HG03520 (cell line): ENCODE results near the gene GPC5.
"Not testable (repeated sequence)": the region's sequence is repeated elsewhere in the genome, so short reads cannot be mapped to it uniquely, and the experiment has no call there.

ENCODE experiments used
- ATAC-seq: cut with Tn5 transposase; IDR thresholded peaks from one replicate; pipeline ENCODE4 v1.9.1; 2021; ENCODE audit warnings: mild to moderate bottlenecking, moderate library complexity; ENCODE audit not compliant: unreplicated experiment

The GPC5 gene

DNA sequence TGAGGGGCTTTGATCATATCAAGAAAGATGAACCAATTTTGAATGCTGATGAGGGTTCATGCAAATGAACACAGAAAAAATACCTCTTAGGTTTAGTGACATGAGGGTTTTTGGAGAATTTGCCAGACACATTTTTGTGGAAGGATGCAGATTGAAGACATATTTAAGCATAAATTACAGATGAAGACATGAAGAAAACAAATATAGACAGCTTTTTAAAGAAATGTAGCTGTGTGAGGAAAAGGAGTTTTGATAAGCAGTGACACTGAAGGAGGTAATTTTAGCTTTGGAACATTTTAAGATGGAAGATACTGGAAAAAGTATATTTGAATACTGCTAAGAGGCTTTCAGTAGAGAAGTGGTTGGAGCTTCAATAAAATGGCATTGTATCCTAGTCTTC lies 1017.4 kb downstream of the GPC5 start:
- no peak for ATAC-seq

DNA sequence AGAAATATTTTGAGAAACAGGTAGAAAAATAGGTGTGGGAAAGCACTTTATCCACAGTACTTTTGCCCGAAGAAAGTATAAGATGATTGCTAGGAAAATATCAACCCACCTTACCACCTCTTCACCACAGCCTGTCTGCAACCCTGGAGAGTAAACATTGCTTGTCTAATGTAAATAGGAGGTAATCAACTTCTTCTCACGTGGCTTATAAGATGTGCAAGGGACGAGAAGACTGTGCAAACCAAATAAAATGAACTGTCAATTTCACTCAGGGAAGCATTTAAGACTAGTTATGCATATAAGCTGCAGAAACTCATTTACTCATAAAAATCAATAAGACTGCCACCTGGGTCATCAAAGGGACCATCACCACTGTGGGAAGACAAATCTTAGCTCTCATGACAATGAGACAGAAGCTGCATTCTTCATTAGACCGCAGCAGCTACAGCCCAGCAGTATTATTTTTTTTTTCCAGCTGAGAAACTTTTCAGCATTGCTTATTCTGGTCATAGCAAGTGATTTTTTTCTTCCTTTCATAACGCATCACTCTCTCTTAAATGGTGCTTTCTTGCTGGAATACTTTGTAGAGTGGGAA lies 1020.5 kb downstream of the GPC5 start:
- ATAC-seq, result no peak

DNA sequence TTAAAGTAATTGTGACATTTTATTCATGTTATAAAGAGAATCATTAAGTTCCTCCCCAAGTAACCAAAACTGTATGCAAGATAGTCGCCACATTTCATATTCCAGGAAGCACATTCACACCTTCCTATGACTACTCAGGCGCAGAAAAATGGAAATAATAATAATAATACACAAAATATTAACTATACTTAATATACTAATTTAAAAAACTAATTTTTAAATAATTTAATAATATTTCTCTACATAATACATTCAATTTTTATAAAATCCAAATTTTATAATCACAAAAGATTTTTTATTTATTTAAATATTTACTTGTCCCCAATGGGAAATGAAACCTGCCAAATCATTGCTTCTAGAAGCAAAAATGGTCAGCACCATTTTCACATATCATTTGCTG lies 1030.8 kb downstream of the GPC5 start:
- ATAC-seq, result no peak

DNA sequence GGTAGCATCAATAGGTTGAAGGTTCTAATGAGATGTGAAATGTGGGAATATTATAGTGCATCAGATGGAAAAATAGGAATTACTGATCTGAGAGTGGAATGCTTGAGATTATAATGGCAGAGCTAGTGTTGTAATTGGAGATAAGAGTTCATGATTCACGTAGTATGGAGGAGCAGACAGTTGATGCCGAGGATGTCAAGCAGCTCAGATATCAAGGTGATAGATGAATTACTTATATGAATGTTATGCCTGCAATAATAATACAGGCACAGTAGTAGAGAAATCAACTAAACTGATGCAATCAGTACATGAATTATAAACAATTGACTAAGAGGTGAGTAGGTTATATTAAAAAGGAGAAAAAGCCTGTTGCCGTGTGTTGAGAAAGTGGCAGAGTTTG lies 1035.0 kb downstream of the GPC5 start:
- no peak for ATAC-seq

- ATAC-seq, result no peak
Measured at GRCh38 chr13:92433963-92434362, 1035.5 kb downstream of the GPC5 start.

DNA sequence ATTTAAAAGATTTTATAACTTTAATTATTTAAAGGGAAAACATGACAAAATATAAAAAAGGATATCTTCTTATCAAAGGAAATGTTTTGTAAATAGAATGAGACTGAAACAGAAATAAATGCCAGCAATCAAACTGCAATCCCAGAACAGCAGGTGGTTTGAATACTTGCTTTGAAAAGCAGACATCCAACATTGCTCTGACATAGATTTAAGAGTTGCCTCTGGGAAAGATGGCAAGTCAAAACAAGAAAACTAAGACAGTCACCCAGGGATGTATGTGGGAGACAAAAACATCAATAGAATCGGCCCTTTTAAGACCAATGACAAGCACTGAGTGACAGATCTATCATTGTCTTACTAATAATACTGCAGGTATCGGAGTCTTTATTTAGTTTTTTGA lies 1038.5 kb downstream of the GPC5 start:
- ATAC-seq, result no peak

GRCh38 chr13:92444244-92444643 lies 1045.8 kb downstream of the GPC5 start:
- ATAC-seq, result no peak

GRCh38 chr13:92451060-92451459 lies 1052.6 kb downstream of the GPC5 start:
- ATAC-seq, result no peak

- ATAC-seq, result no peak
Measured at GRCh38 chr13:92452840-92453239, 1054.4 kb downstream of the GPC5 start.

GRCh38 chr13:92459306-92459705 lies 1060.9 kb downstream of the GPC5 start:
- ATAC-seq, result no peak

DNA sequence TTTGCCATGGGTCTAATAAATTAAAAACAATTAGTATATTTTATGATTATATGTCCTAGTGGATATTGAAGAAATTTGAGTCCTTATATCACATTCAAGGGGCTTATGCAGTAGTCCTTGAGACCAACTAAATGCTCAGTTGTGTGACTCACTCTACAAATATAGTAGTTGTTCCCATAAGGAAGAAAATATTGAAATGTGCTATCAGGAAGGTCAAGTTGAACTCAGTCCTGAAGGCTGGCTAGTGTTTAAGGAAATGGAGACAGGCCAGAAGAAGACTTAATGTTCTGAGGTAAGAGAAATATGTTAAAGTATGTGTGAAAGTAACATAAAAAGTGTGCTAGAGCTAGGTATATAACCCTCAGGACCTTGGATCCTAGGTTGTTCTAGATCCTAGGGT lies 1062.1 kb downstream of the GPC5 start:
- ATAC-seq, result no peak

GRCh38 chr13:92461402-92461801 lies 1063.0 kb downstream of the GPC5 start:
- no peak for ATAC-seq

DNA sequence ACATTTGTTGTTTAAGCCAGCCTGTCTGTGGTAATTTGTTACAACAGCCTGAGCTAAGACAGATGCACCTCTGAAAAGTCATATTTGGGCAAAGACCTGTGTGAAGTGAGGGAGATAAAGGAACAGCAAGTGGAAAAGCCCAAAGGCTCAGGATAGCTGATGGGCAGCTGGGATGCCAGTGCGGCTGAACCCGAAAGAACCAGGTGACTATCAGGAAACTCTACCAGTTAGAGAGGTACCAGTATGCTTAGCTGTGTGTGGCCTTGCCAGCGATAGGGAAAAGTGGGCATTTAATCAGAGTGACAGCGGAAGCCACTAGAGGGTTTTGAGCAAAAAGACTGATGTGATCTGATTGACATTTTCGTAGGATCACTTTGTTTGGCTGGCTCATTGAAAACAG lies 1063.4 kb downstream of the GPC5 start:
- ATAC-seq, result no peak

DNA sequence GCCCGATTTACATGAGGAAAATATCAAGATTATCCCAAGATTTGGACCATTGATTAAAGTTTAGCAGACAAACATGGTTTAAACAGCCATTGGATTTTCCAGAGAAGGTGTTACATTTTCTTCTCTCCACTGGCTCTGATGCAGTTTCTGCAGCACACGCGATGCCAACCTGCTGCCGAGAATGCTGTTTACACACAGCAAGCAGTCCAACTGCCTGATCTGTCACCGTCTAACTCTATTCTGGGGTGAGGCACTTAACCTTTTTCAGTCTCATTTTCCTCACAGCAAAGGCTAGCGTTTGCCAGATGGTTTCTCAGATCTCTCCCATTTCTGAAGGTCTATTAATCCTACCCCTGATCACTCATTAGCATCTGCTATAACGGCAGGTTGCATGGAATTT lies 1064.7 kb downstream of the GPC5 start:
- ATAC-seq, result no peak

GRCh38 chr13:92473765-92474475 lies 1075.5 kb downstream of the GPC5 start:
- no peak for ATAC-seq

GRCh38 chr13:92480387-92480786 lies 1082.0 kb downstream of the GPC5 start:
- no peak for ATAC-seq

GRCh38 chr13:92482790-92483189 lies 1084.4 kb downstream of the GPC5 start:
- ATAC-seq, result not testable (repeated sequence)

DNA sequence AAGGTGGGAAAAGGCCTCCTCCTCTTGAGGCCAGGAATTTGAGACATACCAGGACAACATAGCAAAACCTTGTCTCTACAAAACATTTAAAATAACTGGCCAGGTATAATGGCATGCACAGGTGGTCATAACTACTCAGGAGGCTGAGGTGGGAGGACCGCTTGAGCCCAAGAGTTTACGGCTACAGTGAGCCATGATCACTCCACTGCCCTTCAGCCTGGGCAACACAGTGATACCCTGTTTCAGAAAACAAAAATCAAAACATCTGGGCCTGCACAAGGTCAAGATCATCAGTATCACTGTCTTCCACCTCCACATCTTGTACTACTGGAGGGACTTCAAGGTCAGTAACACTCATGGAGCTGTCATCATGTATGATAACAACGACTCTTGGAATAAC lies 1085.5 kb downstream of the GPC5 start:
- ATAC-seq, result no peak

DNA sequence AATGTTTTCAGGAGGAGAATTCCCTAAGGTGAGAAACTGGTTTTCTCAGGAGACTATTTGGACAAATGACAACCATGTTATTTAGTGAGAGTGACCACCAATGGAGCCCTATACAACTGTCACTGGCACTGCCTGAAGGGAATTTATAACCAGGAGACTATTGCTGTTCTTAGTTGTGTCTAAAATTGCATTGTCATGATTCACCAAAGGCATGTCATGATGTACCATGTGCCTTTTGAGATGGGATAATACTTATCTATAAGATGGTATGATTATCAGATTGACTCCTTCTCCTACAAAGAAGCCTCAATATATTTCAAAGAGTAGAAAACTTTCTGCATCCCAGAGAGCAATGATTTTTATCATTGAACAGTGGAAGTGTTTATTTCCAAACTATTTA lies 1088.8 kb downstream of the GPC5 start:
- ATAC-seq, result no peak

DNA sequence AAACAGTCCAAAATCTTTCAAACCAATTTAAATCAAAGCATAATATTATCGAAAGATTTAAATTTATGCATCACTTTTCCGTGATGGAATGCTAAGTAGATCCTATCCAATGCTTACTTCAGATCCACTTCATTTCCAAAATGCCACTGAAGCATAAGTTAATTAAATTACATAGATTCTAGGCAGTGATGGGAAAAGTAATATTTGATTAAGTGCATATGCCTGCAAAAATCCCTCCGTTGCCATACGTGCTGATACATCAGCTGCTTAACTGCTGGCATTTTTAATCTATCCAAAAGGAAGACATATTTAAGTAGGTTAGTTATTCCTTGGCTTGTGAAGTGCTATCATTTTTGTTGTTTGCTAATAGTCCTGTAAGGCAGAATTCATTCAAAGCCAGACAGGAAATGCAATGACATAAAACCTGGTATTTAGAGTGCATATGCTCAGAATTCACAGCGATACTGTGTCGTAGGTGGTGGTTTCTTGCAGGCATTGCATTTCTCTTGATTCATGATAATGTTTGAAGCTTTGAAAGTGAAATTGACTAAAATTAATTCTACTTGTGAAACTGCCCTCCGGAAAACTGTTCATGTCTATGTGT lies 1089.9 kb downstream of the GPC5 start:
- no peak for ATAC-seq

- ATAC-seq, result no peak
Measured at GRCh38 chr13:92491839-92492238, 1093.4 kb downstream of the GPC5 start.

DNA sequence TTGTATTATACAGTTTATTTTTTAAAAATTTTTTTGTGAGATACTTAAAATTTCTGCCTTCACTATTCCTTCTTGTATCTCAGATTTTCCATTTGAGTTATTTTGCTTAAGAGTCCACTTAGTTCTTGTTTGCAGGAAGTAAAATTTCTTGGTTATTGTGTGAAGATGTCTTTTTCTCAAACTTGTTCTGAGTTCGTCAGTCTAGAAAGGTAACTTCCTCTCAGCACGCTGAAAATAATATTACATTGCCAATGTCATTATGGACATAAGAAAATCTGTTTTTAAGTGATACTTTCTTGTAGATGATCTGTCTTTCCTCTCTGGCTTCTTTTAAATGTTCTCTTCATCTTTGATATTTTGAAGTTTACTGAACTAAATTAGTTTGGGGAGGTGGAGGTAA lies 1096.5 kb downstream of the GPC5 start:
- no peak for ATAC-seq

DNA sequence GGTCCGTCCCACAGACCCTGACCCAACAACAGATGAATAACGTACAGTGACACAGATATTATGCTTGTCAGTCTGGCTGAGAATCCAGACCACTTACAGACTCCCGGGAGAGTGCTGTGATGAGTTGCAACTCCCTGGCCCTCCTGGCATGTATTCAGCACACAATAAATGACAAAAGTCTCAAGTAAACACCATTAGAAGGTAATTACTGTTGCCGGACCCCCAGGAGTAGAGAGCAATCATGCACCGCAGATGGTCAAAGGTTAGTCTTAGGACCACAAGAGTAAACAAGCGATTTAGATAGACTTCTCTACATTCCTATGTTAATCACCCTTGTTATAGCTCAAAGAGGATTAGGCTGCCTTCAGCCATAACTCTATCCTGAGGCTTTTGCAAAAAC lies 1101.8 kb downstream of the GPC5 start:
- ATAC-seq, result no peak
